Natural killer cell treated with Interleukin-12 subunit alpha and Interleukin-12 subunit beta and Interleukin-15 and Interleukin-18, amount 100 ng/mL, for 72 hours (primary cell): ENCODE measurements around the gene CAMK2N2. TPM values are rescaled to one million over a fixed set of nuclear protein-coding genes. Genes with fewer than 3 reads are reported as not detected.
A peak's percentile ranks its signal among the peaks of the same experiment; 100 is the strongest.
"Not testable (repeated sequence)": the region's sequence is repeated elsewhere in the genome, so short reads cannot be mapped to it uniquely, and the experiment has no call there.

Experiments
- ATAC-seq, 2 donors: fragments of 150-1000 bp; cut with Tn5 transposase in 1 of 2; sonication (Bioruptor Pico), chemical (Tn5 transposase) in 1 of 2; 2 replicates each; pipeline ENCODE4 v1.10.0; 2021
- DNase-seq: peaks from one replicate; pipeline ENCODE4 v3.0.0; 2022; ENCODE audit warnings: low spot score
- H3K27ac Mint-ChIP-seq, 2 donors: 1 replicate in 1 of 2; 2 replicates in 1 of 2; pipeline ENCODE4 v1.8.0; 2022; ENCODE audit warnings: mixed read lengths in 2 of 2, mild to moderate bottlenecking in 1 of 2, moderate library complexity in 1 of 2
- H3K27me3 Mint-ChIP-seq, 2 donors: 1 replicate in 1 of 2; 2 replicates in 1 of 2; pipeline ENCODE4 v1.8.0; 2022; ENCODE audit warnings: mixed read lengths in 2 of 2
- H3K36me3 Mint-ChIP-seq: one replicate; pipeline ENCODE4 v1.8.0; 2022; ENCODE audit warnings: mixed read lengths
- H3K4me1 Mint-ChIP-seq, 2 donors: 1 replicate in 1 of 2; 2 replicates in 1 of 2; pipeline ENCODE4 v1.8.0; 2022; ENCODE audit warnings: low read depth in 2 of 2, mixed read lengths in 2 of 2, mild to moderate bottlenecking in 1 of 2
- H3K4me3 Mint-ChIP-seq: one replicate; pipeline ENCODE4 v1.8.0; 2022; ENCODE audit warnings: mixed read lengths
- H3K9me3 Mint-ChIP-seq: 2 replicates; pipeline ENCODE4 v1.8.0; 2022; ENCODE audit warnings: mixed read lengths
- total RNA-seq, 2 donors: library from RNA; stranded (reverse); gene quantifications; one replicate each; pipeline ENCODE4 v1.2.3, GENCODE V29; 2022

The CAMK2N2 gene
- total RNA-seq, 2 donors from 2014 or later = 0.53 to 1.2 TPM

- Mint-ChIP-seq H3K27me3 (peaks cover 12% of the 10 kb centered on the region in 2 donors), H3K4me3 (no peak overlapping the region), H3K36me3 (no peaks in the 10 kb centered on the region), H3K4me1 (no peaks in the 10 kb centered on the region), H3K9me3 (no peaks in the 10 kb centered on the region), H3K27ac (no peak overlapping the region)
- DNase-seq (no peak), ATAC-seq (no peak)
Measured at GRCh38 chr3:184290331-184290730, 29.0 kb upstream of the CAMK2N2 start.

GRCh38 chr3:184289426-184289938 is 28.1 kb upstream of the CAMK2N2 start:
- ATAC-seq (peak; percentile 62 to 68), DNase-seq (no peak)
- Mint-ChIP-seq H3K4me1 (no peaks in the 10 kb centered on the region), H3K27ac (no peak overlapping the region), H3K9me3 (no peaks in the 10 kb centered on the region), H3K27me3 (peaks cover 12 to 13% of the 10 kb centered on the region in 2 donors), H3K36me3 (no peaks in the 10 kb centered on the region), H3K4me3 (no peak overlapping the region)

GRCh38 chr3:184284696-184285095 is 23.3 kb upstream of the CAMK2N2 start:
- no peaks in the 10 kb centered on the region for H3K36me3 Mint-ChIP-seq
- no peaks in the 10 kb centered on the region for H3K4me1 Mint-ChIP-seq
- DNase-seq = no peak
- H3K4me3 Mint-ChIP-seq = no peak overlapping the region
- H3K27me3 Mint-ChIP-seq = peaks cover 13 to 15% of the 10 kb centered on the region in 2 donors
- peak; percentile 4 to 34 for ATAC-seq
- H3K9me3 Mint-ChIP-seq = no peaks in the 10 kb centered on the region
- H3K27ac Mint-ChIP-seq = no peak overlapping the region

- DNase-seq = no peak
- H3K27me3 Mint-ChIP-seq = peaks cover 16 to 19% of the 10 kb centered on the region in 2 donors
Measured at GRCh38 chr3:184283681-184284080, 22.3 kb upstream of the CAMK2N2 start.

GRCh38 chr3:184282941-184283340 is 21.6 kb upstream of the CAMK2N2 start:
- Mint-ChIP-seq H3K4me1 (no peaks in the 10 kb centered on the region), H3K27me3 (peaks cover 19 to 23% of the 10 kb centered on the region in 2 donors), H3K36me3 (no peaks in the 10 kb centered on the region), H3K4me3 (no peak overlapping the region), H3K9me3 (no peaks in the 10 kb centered on the region), H3K27ac (no peak overlapping the region)
- ATAC-seq = no peak
- DNase-seq = no peak

More at GRCh38 chr3:184283681-184284080, 22.3 kb upstream of the CAMK2N2 start:
- no peaks in the 10 kb centered on the region for H3K9me3 Mint-ChIP-seq
- no peak for ATAC-seq
- no peak overlapping the region for H3K27ac Mint-ChIP-seq
- H3K36me3 Mint-ChIP-seq = no peaks in the 10 kb centered on the region
- no peak overlapping the region for H3K4me3 Mint-ChIP-seq
- no peaks in the 10 kb centered on the region for H3K4me1 Mint-ChIP-seq

GRCh38 chr3:184277366-184277765 is 16.0 kb upstream of the CAMK2N2 start:
- DNase-seq (no peak), ATAC-seq (no peak)
- H3K4me1 Mint-ChIP-seq = peaks cover 0 to 6% of the 10 kb centered on the region in 2 donors
- H3K9me3 Mint-ChIP-seq = no peaks in the 10 kb centered on the region
- H3K4me3 Mint-ChIP-seq = no peak overlapping the region
- peaks cover 37 to 42% of the 10 kb centered on the region in 2 donors for H3K27me3 Mint-ChIP-seq
- H3K36me3 Mint-ChIP-seq = no peaks in the 10 kb centered on the region
- H3K27ac Mint-ChIP-seq = no peak overlapping the region

- Mint-ChIP-seq H3K27me3 (peaks cover 37 to 52% of the 10 kb centered on the region in 2 donors), H3K9me3 (no peaks in the 10 kb centered on the region), H3K4me3 (no peak within 1 kb of the TSS), H3K36me3 (no peaks in the 10 kb centered on the region), H3K27ac (no peak within 1 kb of the TSS), H3K4me1 (peaks cover 0 to 6% of the 10 kb centered on the region in 2 donors)
- DNase-seq = no peak
- peak in 1 of 2 donors; percentile 41 for ATAC-seq
Measured at GRCh38 chr3:184275961-184276910, 14.9 kb upstream of the CAMK2N2 start, which contains the start of gene ECE2. TSS of gene ECE2 (plus strand) at chr3:184276022. CDS start at chr3:184276154, 132 bp downstream.

- peaks cover 0 to 6% of the 10 kb centered on the region in 2 donors for H3K4me1 Mint-ChIP-seq
- no peaks in the 10 kb centered on the region for H3K36me3 Mint-ChIP-seq
- DNase-seq (no peak), ATAC-seq (no peak)
- no peak overlapping the region for H3K27ac Mint-ChIP-seq
- H3K9me3 Mint-ChIP-seq = no peaks in the 10 kb centered on the region
- H3K27me3 Mint-ChIP-seq = peaks cover 37 to 52% of the 10 kb centered on the region in 2 donors
- H3K4me3 Mint-ChIP-seq = no peak overlapping the region
Measured at GRCh38 chr3:184275381-184275701, 14.0 kb upstream of the CAMK2N2 start.

GRCh38 chr3:184272269-184272668 is 10.9 kb upstream of the CAMK2N2 start:
- H3K9me3 Mint-ChIP-seq = no peaks in the 10 kb centered on the region
- no peak overlapping the region for H3K4me3 Mint-ChIP-seq
- H3K36me3 Mint-ChIP-seq = no peaks in the 10 kb centered on the region
- ATAC-seq (no peak), DNase-seq (no peak)
- H3K4me1 Mint-ChIP-seq = peaks cover 0 to 6% of the 10 kb centered on the region in 2 donors
- H3K27ac Mint-ChIP-seq = no peak overlapping the region
- H3K27me3 Mint-ChIP-seq = peaks cover 27 to 45% of the 10 kb centered on the region in 2 donors

- peaks cover 11 to 17% of the 10 kb centered on the region in 2 donors for H3K27me3 Mint-ChIP-seq
- not testable (repeated sequence) for H3K9me3 Mint-ChIP-seq, H3K36me3 Mint-ChIP-seq, H3K27ac Mint-ChIP-seq, H3K4me3 Mint-ChIP-seq, H3K4me1 Mint-ChIP-seq, ATAC-seq, DNase-seq
Measured at GRCh38 chr3:184267249-184267648, 5.9 kb upstream of the CAMK2N2 start.

- DNase-seq = no peak
- peak overlapping the region; percentile 90 for H3K4me3 Mint-ChIP-seq
- H3K27ac Mint-ChIP-seq = no peak overlapping the region
- ATAC-seq = no peak
- peaks cover 19 to 23% of the 10 kb centered on the region in 2 donors for H3K4me1 Mint-ChIP-seq
- H3K27me3 Mint-ChIP-seq = peaks cover 8 to 17% of the 10 kb centered on the region in 2 donors
- H3K36me3 Mint-ChIP-seq = no peaks in the 10 kb centered on the region
- H3K9me3 Mint-ChIP-seq = no peaks in the 10 kb centered on the region
Measured at GRCh38 chr3:184262764-184263179, 1.4 kb upstream of the CAMK2N2 start.

- DNase-seq = no peak
- peak; percentile 25 to 34 for ATAC-seq
- Mint-ChIP-seq H3K27ac (peak overlapping the region; percentile 17), H3K9me3 (no peaks in the 10 kb centered on the region), H3K36me3 (no peaks in the 10 kb centered on the region), H3K4me3 (peak overlapping the region; percentile 90), H3K4me1 (peaks cover 19 to 23% of the 10 kb centered on the region in 2 donors), H3K27me3 (peaks cover 3 to 13% of the 10 kb centered on the region in 2 donors)
Measured at GRCh38 chr3:184261854-184262763, 756 bp upstream of the CAMK2N2 start.

- ATAC-seq (peak in 1 of 2 donors; percentile 1), DNase-seq (no peak)
- Mint-ChIP-seq H3K4me3 (peak overlapping the region; percentile 89), H3K36me3 (no peaks in the 10 kb centered on the region), H3K9me3 (no peaks in the 10 kb centered on the region), H3K27ac (peak overlapping the region; percentile 47 to 76), H3K27me3 (peaks cover 0 to 10% of the 10 kb centered on the region in 2 donors), H3K4me1 (peaks cover 19 to 23% of the 10 kb centered on the region in 2 donors)
Measured at GRCh38 chr3:184260724-184261269, 556 bp downstream of the CAMK2N2 start.
